Thoracic aorta (tissue), 2 donors: Measurements from ENCODE around the gene SLC30A9. TPM values are rescaled to one million over a fixed set of nuclear protein-coding genes. Genes with fewer than 3 reads are reported as not detected.

Source experiments
- ATAC-seq: fragments of 150-250 bp; one replicate; pipeline ENCODE4 v1.8.0; 2017; ENCODE audit warnings: low read depth; ENCODE audit not compliant: insufficient number of reproducible peaks, low FRiP score
- DNase-seq: peaks from one replicate; pipeline ENCODE4 v3.0.0-alpha.2; 2020; ENCODE audit warnings: low spot score
- H3K27ac ChIP-seq, 2 donors: fragments of 200-600 bp; sonication (generic); 1 replicate in 1 of 2; 2 replicates in 1 of 2; pipeline ENCODE4 v1.5.1; 2016; ENCODE audit warnings: mild to moderate bottlenecking in 2 of 2, moderate library complexity in 2 of 2
- H3K27me3 ChIP-seq: fragments of 200-600 bp; sonication (generic); replicated peaks from 2 replicates; pipeline ENCODE4 v1.6.0; 2016; ENCODE audit warnings: mild to moderate bottlenecking; ENCODE audit not compliant: insufficient read depth
- H3K36me3 ChIP-seq: fragments of 200-600 bp; sonication (generic); one replicate; pipeline ENCODE4 v1.5.1; 2016
- H3K4me1 ChIP-seq, 2 donors: fragments of 200-600 bp; sonication (generic); 1 replicate in 1 of 2; 2 replicates in 1 of 2; pipeline versions ENCODE4 v1.5.1 to v1.6.0; 2016; ENCODE audit warnings: low read depth in 2 of 2, mild to moderate bottlenecking in 1 of 2; ENCODE audit not compliant: control insufficient read depth in 1 of 2
- H3K4me3 ChIP-seq: fragments of 200-600 bp; sonication (generic); 2 replicates; pipeline ENCODE4 v1.5.1; 2016; ENCODE audit warnings: mild to moderate bottlenecking
- H3K9me3 ChIP-seq: fragments of 200-600 bp; sonication (generic); 2 replicates; pipeline ENCODE4 v1.5.1; 2016
- total RNA-seq, 2 donors: library from RNA; depleted of rRNA; stranded (reverse); fragments of >200 nt; gene quantifications; one replicate each; pipeline versions ENCODE4 v1.1.0 to v1.2.3, GENCODE V29; 2016
- TF ChIP-seq, protein P1 (sequence below): fragments of 200-600 bp; sonication (generic); IDR thresholded peaks from one replicate; pipeline ENCODE4 v1.5.1; 2019; ENCODE audit warnings: antibody characterized with exemption

The SLC30A9 gene
- total RNA-seq, 2 donors from 2014 or later: 33.2 to 59.2 TPM

DNA sequence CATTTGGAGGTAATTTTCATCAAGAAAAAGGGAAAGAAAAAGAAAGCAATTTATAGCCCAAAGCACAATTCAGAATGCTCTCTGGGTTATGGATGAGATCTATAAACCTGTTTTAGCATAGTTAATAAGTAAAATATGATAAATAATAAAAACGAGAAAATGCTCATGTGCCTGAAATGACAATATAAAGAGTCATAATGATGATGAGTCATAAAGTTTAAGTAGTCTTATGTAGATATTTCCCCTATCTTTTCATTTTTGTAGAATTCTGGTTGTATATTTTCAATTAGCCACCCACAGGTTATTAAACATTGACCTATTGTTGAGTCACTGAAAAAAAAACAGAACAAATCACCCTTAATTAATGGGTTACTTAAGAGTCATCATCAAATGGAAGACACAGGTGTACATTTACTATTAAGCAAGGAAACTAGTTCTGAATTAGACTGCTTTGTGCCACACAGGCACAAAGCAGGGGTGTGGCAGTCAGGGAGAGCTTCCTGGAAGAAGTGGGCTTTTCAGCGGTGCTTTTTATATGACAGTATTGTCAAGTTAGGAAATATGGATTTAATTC, 132.8 kb downstream of the SLC30A9 start:
- no peak for ATAC-seq
- no peak overlapping the region for H3K4me3 ChIP-seq
- no peak for DNase-seq
- H3K9me3 ChIP-seq: no peaks in the 10 kb centered on the region
- H3K27ac ChIP-seq: no peak overlapping the region
- no peaks in the 10 kb centered on the region for H3K27me3 ChIP-seq
- no peaks in the 10 kb centered on the region for H3K4me1 ChIP-seq
- TF ChIP-seq, protein P1, sequence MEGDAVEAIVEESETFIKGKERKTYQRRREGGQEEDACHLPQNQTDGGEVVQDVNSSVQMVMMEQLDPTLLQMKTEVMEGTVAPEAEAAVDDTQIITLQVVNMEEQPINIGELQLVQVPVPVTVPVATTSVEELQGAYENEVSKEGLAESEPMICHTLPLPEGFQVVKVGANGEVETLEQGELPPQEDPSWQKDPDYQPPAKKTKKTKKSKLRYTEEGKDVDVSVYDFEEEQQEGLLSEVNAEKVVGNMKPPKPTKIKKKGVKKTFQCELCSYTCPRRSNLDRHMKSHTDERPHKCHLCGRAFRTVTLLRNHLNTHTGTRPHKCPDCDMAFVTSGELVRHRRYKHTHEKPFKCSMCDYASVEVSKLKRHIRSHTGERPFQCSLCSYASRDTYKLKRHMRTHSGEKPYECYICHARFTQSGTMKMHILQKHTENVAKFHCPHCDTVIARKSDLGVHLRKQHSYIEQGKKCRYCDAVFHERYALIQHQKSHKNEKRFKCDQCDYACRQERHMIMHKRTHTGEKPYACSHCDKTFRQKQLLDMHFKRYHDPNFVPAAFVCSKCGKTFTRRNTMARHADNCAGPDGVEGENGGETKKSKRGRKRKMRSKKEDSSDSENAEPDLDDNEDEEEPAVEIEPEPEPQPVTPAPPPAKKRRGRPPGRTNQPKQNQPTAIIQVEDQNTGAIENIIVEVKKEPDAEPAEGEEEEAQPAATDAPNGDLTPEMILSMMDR: no peak
- no peaks in the 10 kb centered on the region for H3K36me3 ChIP-seq

DNA sequence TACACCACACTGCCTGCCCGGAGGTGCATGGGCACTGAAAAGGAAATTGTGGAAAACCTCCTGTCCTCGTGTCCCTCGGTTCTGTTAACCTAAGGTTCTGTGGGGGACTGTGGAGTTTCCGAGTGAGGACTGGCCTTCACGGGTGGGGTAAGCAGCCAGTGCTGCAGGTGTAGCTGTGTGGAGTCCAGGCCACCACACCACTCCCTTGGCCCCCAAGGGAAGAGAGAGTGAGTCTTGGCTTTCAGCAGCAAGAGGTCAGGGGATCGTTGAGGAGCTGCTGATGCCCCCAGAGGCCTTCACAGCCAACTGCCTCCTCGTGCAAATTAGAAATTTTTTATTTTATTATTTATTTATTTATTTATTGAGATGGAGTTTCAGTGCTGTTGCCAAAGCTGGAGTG, 141.8 kb downstream of the SLC30A9 start:
- H3K27ac ChIP-seq: no peak overlapping the region
- DNase-seq (no peak), ATAC-seq (no peak)
- TF ChIP-seq, protein P1: no peak
- no peaks in the 10 kb centered on the region for H3K36me3 ChIP-seq
- H3K27me3 ChIP-seq: no peaks in the 10 kb centered on the region
- no peak overlapping the region for H3K4me3 ChIP-seq
- no peaks in the 10 kb centered on the region for H3K4me1 ChIP-seq
- no peaks in the 10 kb centered on the region for H3K9me3 ChIP-seq

- ATAC-seq (no peak), DNase-seq (no peak)
- H3K9me3 ChIP-seq: no peaks in the 10 kb centered on the region
- TF ChIP-seq, protein P1: no peak
- H3K36me3 ChIP-seq: no peaks in the 10 kb centered on the region
- no peaks in the 10 kb centered on the region for H3K27me3 ChIP-seq
- no peaks in the 10 kb centered on the region for H3K4me1 ChIP-seq
- H3K4me3 ChIP-seq: no peak overlapping the region
- H3K27ac ChIP-seq: no peak overlapping the region
Measured at GRCh38 chr4:42133006-42133405, 142.7 kb downstream of the SLC30A9 start.

GRCh38 chr4:42136371-42136770, 146.0 kb downstream of the SLC30A9 start:
- H3K36me3 ChIP-seq: no peaks in the 10 kb centered on the region
- H3K4me3 ChIP-seq: no peak overlapping the region
- no peak for ATAC-seq
- no peaks in the 10 kb centered on the region for H3K4me1 ChIP-seq
- TF ChIP-seq, protein P1: no peak
- H3K27ac ChIP-seq: no peak overlapping the region
- no peak for DNase-seq
- H3K9me3 ChIP-seq: no peaks in the 10 kb centered on the region
- H3K27me3 ChIP-seq: peaks cover 4% of the 10 kb centered on the region

Other genes starting within 250 kb of the SLC30A9 start
- not detected for gene PHOX2B, start 241.8 kb upstream of the SLC30A9 start, total RNA-seq
- gene TMEM33, start 55.1 kb upstream of the SLC30A9 start, total RNA-seq: 10 to 100 TPM; 20.0 to 32.3 TPM
- under 1 TPM in 1 of 2 donors, not detected in 1; 0.14 TPM for gene DCAF4L1, start 8.8 kb upstream of the SLC30A9 start, total RNA-seq
- under 1 TPM in 1 of 2 donors, not detected in 1; 0.28 TPM for gene BEND4, start 162.1 kb downstream of the SLC30A9 start, total RNA-seq